Measurements from ENCODE around the gene MRPS10. TPM values are rescaled to one million over a fixed set of nuclear protein-coding genes. Genes with fewer than 3 reads are reported as not detected.

Gene MRPS10
- total and polyA plus RNA-seq, 4 donors, result 20.1 to 26.8 (median 23.9) TPM

DNA sequence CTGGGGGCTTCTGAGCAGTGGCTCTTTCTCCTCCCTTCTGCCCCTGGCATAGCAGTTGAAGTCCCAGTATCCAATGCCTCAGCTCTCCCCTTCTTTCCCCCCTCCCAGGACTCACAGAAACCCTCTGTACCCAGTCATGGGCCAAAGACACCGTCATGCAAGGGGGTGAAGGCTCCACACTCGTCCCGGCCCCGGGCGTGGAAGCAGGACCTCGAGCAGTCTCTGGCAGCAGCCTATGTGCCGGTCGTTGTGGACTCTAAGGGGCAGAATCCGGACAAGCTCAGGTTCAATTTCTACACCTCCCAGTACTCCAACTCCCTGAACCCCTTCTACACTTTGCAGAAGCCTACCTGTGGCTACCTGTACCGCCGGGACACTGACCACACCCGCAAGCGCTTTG, 54.8 kb downstream of the MRPS10 start:
- Histone ChIP-seq H3K9ac (ENCODE audit: low read depth in 1 of 2, low read length in 2 of 2) (no peak overlapping the region), H3K4me3 (ENCODE audit: low read depth in 1 of 3, low read length in 3 of 3) (no peak overlapping the region), H3K27me3 (ENCODE audit: control insufficient read depth in 4 of 4, insufficient read depth in 4 of 4, low read length in 3 of 4) (no peaks in the 10 kb centered on the region), H3K9me3 (ENCODE audit: control insufficient read depth in 4 of 4, low read length in 3 of 4) (no peaks in the 10 kb centered on the region), H3K4me1 (ENCODE audit: control insufficient read depth in 4 of 4, insufficient read depth in 4 of 4, low read length in 3 of 4) (no peaks in the 10 kb centered on the region), H3K36me3 (ENCODE audit: control insufficient read depth in 4 of 4, insufficient read depth in 3 of 4, low read depth in 1 of 4, low read length in 3 of 4) (no peaks in the 10 kb centered on the region), H3K27ac (ENCODE audit: low read depth in 1 of 2, low read length in 2 of 2) (no peak overlapping the region)
- no peak for TF ChIP-seq FOXA2 (IDR thresholded peaks at IDR 0.05)
- no peak for TF ChIP-seq REST (IDR thresholded peaks at IDR 0.05)
- TF ChIP-seq EGR1 (IDR thresholded peaks at IDR 0.05; ENCODE audit: low read depth in 2 of 2), result no peak
- TF ChIP-seq, protein P1, sequence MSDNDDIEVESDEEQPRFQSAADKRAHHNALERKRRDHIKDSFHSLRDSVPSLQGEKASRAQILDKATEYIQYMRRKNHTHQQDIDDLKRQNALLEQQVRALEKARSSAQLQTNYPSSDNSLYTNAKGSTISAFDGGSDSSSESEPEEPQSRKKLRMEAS (IDR thresholded peaks at IDR 0.05), result no peak
- TF ChIP-seq TAF1 (conservative IDR thresholded peaks at IDR 0.05), result no peak
- no peak for TF ChIP-seq YY1 (IDR thresholded peaks at IDR 0.05)
- TF ChIP-seq CTCF (IDR thresholded peaks at IDR 0.05; ENCODE audit: low read depth, low read length, missing input control), result no peak
- TF ChIP-seq HNF4A (conservative IDR thresholded peaks at IDR 0.05), result no peak
- no peak for TF ChIP-seq RAD21 (IDR thresholded peaks at IDR 0.05)
- no peak for TF ChIP-seq SP1 (IDR thresholded peaks at IDR 0.05)
- TF ChIP-seq GABPA (IDR thresholded peaks at IDR 0.05 in 1 of 2, conservative IDR thresholded peaks at IDR 0.05 in 1 of 2), result no peak
- no peak for TF ChIP-seq HNF4G (IDR thresholded peaks at IDR 0.05)
- no peak for TF ChIP-seq RXRA (IDR thresholded peaks at IDR 0.05)
- TF ChIP-seq NR2F2 (IDR thresholded peaks at IDR 0.05), result no peak
- no peak for TF ChIP-seq ATF3 (IDR thresholded peaks at IDR 0.05)
- TF ChIP-seq JUND (IDR thresholded peaks at IDR 0.05), result no peak
- no peak for TF ChIP-seq FOXA1 (IDR thresholded peaks at IDR 0.05)
- TF ChIP-seq, protein P2, sequence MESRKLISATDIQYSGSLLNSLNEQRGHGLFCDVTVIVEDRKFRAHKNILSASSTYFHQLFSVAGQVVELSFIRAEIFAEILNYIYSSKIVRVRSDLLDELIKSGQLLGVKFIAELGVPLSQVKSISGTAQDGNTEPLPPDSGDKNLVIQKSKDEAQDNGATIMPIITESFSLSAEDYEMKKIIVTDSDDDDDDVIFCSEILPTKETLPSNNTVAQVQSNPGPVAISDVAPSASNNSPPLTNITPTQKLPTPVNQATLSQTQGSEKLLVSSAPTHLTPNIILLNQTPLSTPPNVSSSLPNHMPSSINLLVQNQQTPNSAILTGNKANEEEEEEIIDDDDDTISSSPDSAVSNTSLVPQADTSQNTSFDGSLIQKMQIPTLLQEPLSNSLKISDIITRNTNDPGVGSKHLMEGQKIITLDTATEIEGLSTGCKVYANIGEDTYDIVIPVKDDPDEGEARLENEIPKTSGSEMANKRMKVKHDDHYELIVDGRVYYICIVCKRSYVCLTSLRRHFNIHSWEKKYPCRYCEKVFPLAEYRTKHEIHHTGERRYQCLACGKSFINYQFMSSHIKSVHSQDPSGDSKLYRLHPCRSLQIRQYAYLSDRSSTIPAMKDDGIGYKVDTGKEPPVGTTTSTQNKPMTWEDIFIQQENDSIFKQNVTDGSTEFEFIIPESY (IDR thresholded peaks at IDR 0.05), result no peak
- no peak for DNase-seq (ENCODE audit: low spot score)
- 85% methylated on average over 13 of the region's 13 CpGs for WGBS
